Lower lobe of right lung (tissue), 2 donors: Measurements from ENCODE around the gene KIF5A. TPM values are rescaled to one million over a fixed set of nuclear protein-coding genes. Genes with fewer than 3 reads are reported as not detected.

Source experiments
- ATAC-seq, 2 donors: fragments of 200-7000 bp; cut with Tn5 transposase; one replicate each; pipeline ENCODE4 v1.9.1; 2020 to 2022; ENCODE audit warnings: mild to moderate bottlenecking in 2 of 2, moderate library complexity in 2 of 2
- DNase-seq: peaks from one replicate; pipeline ENCODE4 v3.0.0-alpha.2; 2020
- H3K27ac ChIP-seq: fragments of 200-600 bp; one replicate; pipeline ENCODE4 v1.8.0; 2022
- H3K27me3 ChIP-seq: fragments of 200-600 bp; one replicate; pipeline ENCODE4 v1.8.0; 2022; ENCODE audit warnings: low read depth
- H3K36me3 ChIP-seq: fragments of 200-600 bp; one replicate; pipeline ENCODE4 v1.8.0; 2022; ENCODE audit warnings: mild to moderate bottlenecking
- H3K4me1 ChIP-seq: fragments of 200-600 bp; one replicate; pipeline ENCODE4 v1.8.0; 2022
- H3K4me3 ChIP-seq: fragments of 200-600 bp; one replicate; pipeline ENCODE4 v1.8.0; 2022; ENCODE audit warnings: mild to moderate bottlenecking
- H3K9me3 ChIP-seq: fragments of 200-600 bp; one replicate; pipeline ENCODE4 v1.8.0; 2022
- intact Hi-C: fragments of 100-400 bp; cut with DNase I; formaldehyde crosslinking; loops from one replicate; pipeline ENCODE4 v1.11.0; 2022
- total RNA-seq: library from RNA; stranded (reverse); fragmentation: NEBNext Ultra II Directional; extraction: Animal tissue kit (Norgen Biotek cat#: 25700); gene quantifications from one replicate; pipeline ENCODE4 v1.2.1, GENCODE V29; 2021
- TF ChIP-seq, protein P1 (sequence below): fragments of 200-600 bp; IDR thresholded peaks from one replicate; pipeline ENCODE4 v1.8.0; 2022; ENCODE audit warnings: antibody characterized with exemption, mild to moderate bottlenecking
- donor health status: DM: no; HTN: yes; CAD: no; lungs with severe emphysema.

The KIF5A gene
- total RNA-seq, 1 donor from 2014 or later = 0.09 TPM

DNA sequence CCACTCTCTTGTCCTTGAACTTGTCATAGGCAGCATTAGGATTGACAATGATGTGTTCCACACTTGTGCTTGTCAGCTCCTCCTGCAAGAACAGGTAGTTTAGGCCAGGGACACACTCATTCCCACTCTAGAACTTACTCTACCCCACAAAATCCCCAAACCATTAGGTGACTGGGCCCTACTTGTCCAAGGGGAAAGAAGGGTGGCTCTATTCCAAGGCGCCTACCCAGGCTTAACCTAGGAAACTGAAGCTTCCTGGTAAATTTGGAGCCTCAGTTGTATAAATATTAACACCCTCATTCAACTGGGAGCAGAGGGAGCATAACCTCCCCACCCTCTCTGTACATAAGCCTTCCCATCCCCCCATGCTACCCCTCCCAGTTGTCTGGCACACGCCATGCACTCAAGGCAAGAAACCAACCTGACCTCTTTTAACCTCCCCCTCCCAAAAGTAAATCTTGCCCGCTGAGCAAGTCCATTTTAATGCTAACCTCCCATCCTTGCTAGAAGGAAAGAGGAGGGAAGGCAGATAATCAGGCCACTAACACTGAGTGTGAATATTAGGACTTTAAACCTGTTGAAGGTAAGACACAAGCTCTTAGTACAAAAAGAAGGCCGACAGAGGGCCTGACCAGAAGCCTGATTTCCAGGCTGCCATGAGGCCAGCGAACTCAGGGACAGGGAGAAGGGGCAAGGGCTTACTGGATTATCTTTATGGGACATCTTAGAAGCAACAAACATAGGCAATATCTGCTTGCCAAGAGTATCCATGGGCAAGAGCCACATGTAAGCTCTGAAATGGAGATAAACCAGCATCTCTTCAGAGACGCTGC is 13.9 kb upstream of the KIF5A start:
- TF ChIP-seq, protein P1, sequence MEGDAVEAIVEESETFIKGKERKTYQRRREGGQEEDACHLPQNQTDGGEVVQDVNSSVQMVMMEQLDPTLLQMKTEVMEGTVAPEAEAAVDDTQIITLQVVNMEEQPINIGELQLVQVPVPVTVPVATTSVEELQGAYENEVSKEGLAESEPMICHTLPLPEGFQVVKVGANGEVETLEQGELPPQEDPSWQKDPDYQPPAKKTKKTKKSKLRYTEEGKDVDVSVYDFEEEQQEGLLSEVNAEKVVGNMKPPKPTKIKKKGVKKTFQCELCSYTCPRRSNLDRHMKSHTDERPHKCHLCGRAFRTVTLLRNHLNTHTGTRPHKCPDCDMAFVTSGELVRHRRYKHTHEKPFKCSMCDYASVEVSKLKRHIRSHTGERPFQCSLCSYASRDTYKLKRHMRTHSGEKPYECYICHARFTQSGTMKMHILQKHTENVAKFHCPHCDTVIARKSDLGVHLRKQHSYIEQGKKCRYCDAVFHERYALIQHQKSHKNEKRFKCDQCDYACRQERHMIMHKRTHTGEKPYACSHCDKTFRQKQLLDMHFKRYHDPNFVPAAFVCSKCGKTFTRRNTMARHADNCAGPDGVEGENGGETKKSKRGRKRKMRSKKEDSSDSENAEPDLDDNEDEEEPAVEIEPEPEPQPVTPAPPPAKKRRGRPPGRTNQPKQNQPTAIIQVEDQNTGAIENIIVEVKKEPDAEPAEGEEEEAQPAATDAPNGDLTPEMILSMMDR = no peak
- H3K27me3 ChIP-seq = no peaks in the 10 kb centered on the region
- H3K9me3 ChIP-seq = no peaks in the 10 kb centered on the region
- H3K36me3 ChIP-seq = peaks cover 79% of the 10 kb centered on the region
- H3K4me1 ChIP-seq = peaks cover 10% of the 10 kb centered on the region
- no peak for DNase-seq
- no peak overlapping the region for H3K4me3 ChIP-seq
- no peak for ATAC-seq
- intact Hi-C loops = no loop called here
- H3K27ac ChIP-seq = no peak overlapping the region

DNA sequence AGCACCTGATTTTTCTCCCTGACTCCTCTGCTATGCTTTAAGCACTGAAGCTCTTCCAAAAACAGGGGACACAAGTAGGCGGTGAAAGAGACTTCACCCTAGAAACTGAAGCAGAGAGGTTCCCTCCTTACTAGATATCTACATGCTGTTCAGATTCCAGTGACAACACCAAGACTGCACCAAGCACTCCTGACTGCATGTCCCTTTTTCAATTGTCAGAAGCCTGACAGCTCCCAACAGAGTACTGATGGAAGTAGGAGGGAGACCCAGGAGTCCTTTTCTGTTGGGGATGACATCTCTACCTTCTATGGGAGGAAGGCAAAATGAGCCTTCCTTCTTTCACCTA is 13.3 kb upstream of the KIF5A start:
- H3K36me3 ChIP-seq = peaks cover 79% of the 10 kb centered on the region
- H3K27ac ChIP-seq = no peak overlapping the region

DNA sequence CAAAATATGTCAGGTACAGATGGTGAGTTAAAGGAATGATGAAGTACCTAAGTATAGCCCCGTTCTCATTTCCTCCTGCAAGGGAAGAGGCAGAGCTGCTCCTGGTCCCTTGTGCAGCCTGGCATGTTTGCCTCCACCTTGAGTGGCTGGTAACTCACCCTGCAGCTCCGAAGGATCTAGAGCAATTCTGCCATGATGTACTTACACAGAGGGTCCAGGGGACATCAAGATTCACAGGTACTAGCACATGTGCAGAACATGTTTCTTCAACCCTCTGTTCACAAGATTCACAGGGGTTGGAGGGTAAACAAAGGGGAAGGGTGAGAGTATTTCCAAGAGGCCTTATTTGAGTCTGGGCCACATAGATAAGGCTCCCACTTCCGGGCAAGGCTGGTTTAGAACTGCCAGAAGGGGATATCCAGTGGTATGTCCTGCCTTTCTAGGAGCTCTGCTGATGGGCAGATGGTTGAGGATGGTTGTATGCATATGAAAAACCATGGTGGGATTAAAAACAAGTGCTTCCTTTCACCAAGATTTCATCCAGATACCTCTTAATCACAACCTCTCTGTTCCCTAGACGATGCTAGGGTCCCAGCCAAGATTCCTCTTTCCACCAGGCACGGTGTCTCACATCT is 10.6 kb upstream of the KIF5A start:
- intact Hi-C loops = no loop called here
- Histone ChIP-seq H3K36me3 (peaks cover 65% of the 10 kb centered on the region), H3K4me1 (peaks cover 18% of the 10 kb centered on the region), H3K4me3 (no peak overlapping the region), H3K27ac (no peak overlapping the region), H3K9me3 (no peaks in the 10 kb centered on the region), H3K27me3 (no peaks in the 10 kb centered on the region)
- TF ChIP-seq, protein P1 = no peak
- DNase-seq (no peak), ATAC-seq (no peak)

More for the DNA sequence above, 13.3 kb upstream of the KIF5A start:
- Histone ChIP-seq H3K27me3 (no peaks in the 10 kb centered on the region), H3K9me3 (no peaks in the 10 kb centered on the region), H3K4me3 (no peak overlapping the region), H3K4me1 (peaks cover 10% of the 10 kb centered on the region)
- TF ChIP-seq, protein P1 = no peak
- intact Hi-C loops = no loop called here
- ATAC-seq (no peak), DNase-seq (no peak)

- H3K9me3 ChIP-seq = no peaks in the 10 kb centered on the region
- peaks cover 29% of the 10 kb centered on the region for H3K4me1 ChIP-seq
- peaks cover 50% of the 10 kb centered on the region for H3K36me3 ChIP-seq
- TF ChIP-seq, protein P1 = no peak
- H3K27ac ChIP-seq = no peak overlapping the region
- no peaks in the 10 kb centered on the region for H3K27me3 ChIP-seq
- no peak overlapping the region for H3K4me3 ChIP-seq
- intact Hi-C loops = no loop called here
- DNase-seq (no peak), ATAC-seq (no peak)
Measured at GRCh38 chr12:57541001-57541400, 8.8 kb upstream of the KIF5A start.

DNA sequence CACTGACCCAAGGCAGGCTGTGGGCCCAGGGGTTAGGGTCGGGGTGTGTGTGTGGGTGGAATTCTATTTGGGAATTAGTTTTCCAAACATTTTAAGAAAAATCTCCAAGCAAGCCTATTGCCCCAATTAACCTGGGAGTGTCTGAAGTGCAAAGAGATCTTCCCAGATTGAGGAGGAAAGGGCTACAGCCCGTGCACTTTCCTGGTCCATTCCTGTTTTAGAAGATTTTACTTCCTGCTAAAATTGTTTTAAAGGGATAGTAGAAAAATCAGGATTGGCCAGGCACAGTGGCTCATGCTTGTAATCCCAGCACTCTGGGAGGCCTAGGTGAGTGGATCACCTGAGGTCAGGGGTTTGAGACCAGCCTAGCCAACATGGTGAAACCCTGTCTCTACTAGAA is 8.1 kb upstream of the KIF5A start:
- H3K4me1 ChIP-seq = peaks cover 27% of the 10 kb centered on the region
- no peaks in the 10 kb centered on the region for H3K27me3 ChIP-seq
- intact Hi-C loops = no loop called here
- no peak overlapping the region for H3K27ac ChIP-seq
- H3K9me3 ChIP-seq = no peaks in the 10 kb centered on the region
- DNase-seq (no peak), ATAC-seq (no peak)
- H3K36me3 ChIP-seq = peaks cover 50% of the 10 kb centered on the region
- no peak overlapping the region for H3K4me3 ChIP-seq
- TF ChIP-seq, protein P1 = no peak
